Panc1 (cell line): Measurements from ENCODE around the gene JAZF1. TPM values are rescaled to one million over a fixed set of nuclear protein-coding genes. Genes with fewer than 3 reads are reported as not detected.

Experiments used
- ATAC-seq: fragments of 200-7000 bp; cut with Tn5 transposase; 2 replicates; pipeline ENCODE4 v1.9.1; 2020; ENCODE audit warnings: mild to moderate bottlenecking, moderate library complexity
- BruUV-seq: library from RNA; stranded (reverse); fragments of 400-500 nt; replicated peaks from 2 replicates; lab custom pipeline; 2021; lab: Mats Ljungman, UMichigan
- CTCF ChIA-PET: fragments of 300-600 bp; sonication (Branson Sonifier 250); formaldehyde crosslinking; loops from one replicate; lab custom pipeline; 2022; ENCODE audit warnings: antibody characterized with exemption; lab: Charles Lee
- POLR2A ChIA-PET: fragments of 300-600 bp; sonication (Branson Sonifier 250); formaldehyde crosslinking; loops from one replicate; lab custom pipeline; 2022; ENCODE audit warnings: antibody characterized with exemption; lab: Charles Lee
- DNase-seq: peaks from one replicate; pipeline ENCODE4 v3.0.0-alpha.2; 2010; ENCODE audit warnings: low read depth, low spot score
- H3K27ac ChIP-seq: 2 replicates; pipeline ENCODE4 v1.5.1; 2011; ENCODE audit warnings: mild to moderate bottlenecking, low read length, inconsistent platforms
- H3K27me3 ChIP-seq: fragments of 200-500 bp; sonication (Bioruptor generic); 2 replicates; pipeline ENCODE4 v1.6.0; 2014; ENCODE audit warnings: low read length, inconsistent platforms; ENCODE audit not compliant: control insufficient read depth, insufficient read depth
- H3K36me3 ChIP-seq: fragments of 200-500 bp; sonication (Bioruptor generic); 2 replicates; pipeline ENCODE4 v1.5.1; 2014; ENCODE audit warnings: inconsistent platforms, mild to moderate bottlenecking, low read length, moderate library complexity; ENCODE audit not compliant: control insufficient read depth, insufficient read depth
- H3K4me1 ChIP-seq: 2 replicates; pipeline ENCODE4 v1.5.1; 2011; ENCODE audit warnings: inconsistent platforms, mild to moderate bottlenecking, low read length, moderate library complexity; ENCODE audit not compliant: control insufficient read depth, insufficient read depth
- H3K4me3 ChIP-seq, 2 experiments: 2 replicates each; pipeline ENCODE4 v1.5.1; 2011 to 2012; ENCODE audit warnings: low read depth in 2 of 2, low read length in 2 of 2, mild to moderate bottlenecking in 2 of 2, inconsistent platforms in 1 of 2, moderate library complexity in 1 of 2
- H3K9me3 ChIP-seq: fragments of 200-500 bp; sonication (Bioruptor generic); 2 replicates; pipeline ENCODE4 v1.5.1; 2014; ENCODE audit warnings: low read depth, mild to moderate bottlenecking, inconsistent platforms, low read length, moderate library complexity; ENCODE audit not compliant: control insufficient read depth, insufficient read depth
- CTCF ChIP-seq: fragments of 450-650 bp; IDR thresholded peaks from 2 replicates; pipeline ENCODE4 v1.5.1; 2017; ENCODE audit warnings: mild to moderate bottlenecking
- POLR2AphosphoS5 ChIP-seq: IDR thresholded peaks from 2 replicates; pipeline ENCODE4 v1.6.1; 2012; ENCODE audit warnings: mild to moderate bottlenecking, low read depth, low read length, moderate library complexity
- REST ChIP-seq, 2 experiments: IDR thresholded peaks; 2 replicates each; pipeline ENCODE4 v1.6.1; 2011 to 2012; ENCODE audit warnings: low read depth in 2 of 2, control low read depth in 1 of 2, low read length in 1 of 2, mild to moderate bottlenecking in 1 of 2, moderate library complexity in 1 of 2; ENCODE audit not compliant: insufficient read depth in 1 of 2
- SIN3A ChIP-seq: IDR thresholded peaks from 2 replicates; pipeline ENCODE4 v1.6.1; 2012; ENCODE audit warnings: low read depth, mild to moderate bottlenecking, low read length, moderate library complexity, borderline replicate concordance; ENCODE audit not compliant: insufficient read depth
- TCF7L2 ChIP-seq: IDR thresholded peaks from 2 replicates; pipeline ENCODE4 v1.6.1; 2011; ENCODE audit warnings: mild to moderate bottlenecking, low read depth, low read length, inconsistent platforms
- in situ Hi-C: cut with HindIII; loops from 2 replicates; pipeline ENCODE4 v1.10.0; 2016; ENCODE audit warnings: low sequenced_read_pairs, low pct_unique_long_range_greater_than_20kb
- intact Hi-C: fragments of 100-400 bp; cut with micrococcal nuclease; formaldehyde crosslinking; loops from one replicate; pipeline ENCODE4 v1.10.0; 2022; ENCODE audit not compliant: unreplicated experiment
- total RNA-seq: library from RNA; stranded (reverse); gene quantifications from one replicate; pipeline ENCODE4 v1.2.1, GENCODE V29; 2021; ENCODE audit not compliant: unreplicated experiment

Gene JAZF1
- total RNA-seq, 1 experiment from 2014 or later: 8.8 TPM

- TF ChIP-seq SIN3A (no peak), REST (IDR thresholded peaks at IDR 0.05; ENCODE audit: insufficient read depth in 1 of 2, low read depth in 2 of 2, low read length in 1 of 2) (no peak), POLR2AphosphoS5 (no peak), TCF7L2 (no peak), CTCF (no peak)
- no peak for DNase-seq
Observed at GRCh38 chr7:28071570-28071969, 109.0 kb downstream of the JAZF1 start.

GRCh38 chr7:28070297-28071055 is 110.1 kb downstream of the JAZF1 start:
- intact Hi-C loops: no loop called here
- Histone ChIP-seq H3K27ac (peak overlapping the region; percentile 26; the same call in 1 of the 2 replicates), H3K27me3 (no peaks in the 10 kb centered on the region), H3K9me3 (no peaks in the 10 kb centered on the region), H3K36me3 (no peaks in the 10 kb centered on the region), H3K4me3 (no peak overlapping the region), H3K4me1 (peaks cover 24% of the 10 kb centered on the region)
- ChIA-PET CTCF (interaction anchor here (2.6 kb wide), 1 partner anchor 9 kb away, joined by 20 read pairs; no protein-coding TSS in a partner anchor), POLR2A (interaction anchor here (0.5 kb wide), 1 partner anchor 325 kb away, joined by 6 read pairs; no protein-coding TSS in a partner anchor)
- no TSS peak for BruUV-seq
- DNase-seq (no peak), ATAC-seq (peak; percentile 39; the same call in 1 of the 2 replicates)
- in situ Hi-C loops: no loop called here
- TF ChIP-seq TCF7L2 (no peak), SIN3A (no peak), REST (IDR thresholded peaks at IDR 0.05; ENCODE audit: insufficient read depth in 1 of 2, low read depth in 2 of 2, low read length in 1 of 2) (no peak), POLR2AphosphoS5 (no peak), CTCF (no peak)

More at GRCh38 chr7:28071570-28071969, 109.0 kb downstream of the JAZF1 start:
- no peaks in the 10 kb centered on the region for H3K36me3 ChIP-seq
- peaks cover 19% of the 10 kb centered on the region for H3K4me1 ChIP-seq
- in situ Hi-C loops (no loop called here), intact Hi-C loops (no loop called here)
- ATAC-seq: no peak
- H3K27ac ChIP-seq: peak overlapping the region; percentile 0; the same call in 1 of the 2 replicates
- POLR2A ChIA-PET: no interaction called here
- CTCF ChIA-PET: interaction anchor here (2.6 kb wide), 1 partner anchor 10 kb away, joined by 20 read pairs; no protein-coding TSS in a partner anchor
- no peaks in the 10 kb centered on the region for H3K27me3 ChIP-seq
- no peak overlapping the region for H3K4me3 ChIP-seq
- BruUV-seq: no TSS peak
- H3K9me3 ChIP-seq: no peaks in the 10 kb centered on the region
